SKM-1 (cell line): ENCODE measurements around the gene PTP4A2.

Experiments used
- DNase-seq: peaks from one replicate; lab custom pipeline; 2025; ENCODE audit not compliant: unreplicated experiment; lab: John Stamatoyannopoulos, UW

PTP4A2 gene

DNA sequence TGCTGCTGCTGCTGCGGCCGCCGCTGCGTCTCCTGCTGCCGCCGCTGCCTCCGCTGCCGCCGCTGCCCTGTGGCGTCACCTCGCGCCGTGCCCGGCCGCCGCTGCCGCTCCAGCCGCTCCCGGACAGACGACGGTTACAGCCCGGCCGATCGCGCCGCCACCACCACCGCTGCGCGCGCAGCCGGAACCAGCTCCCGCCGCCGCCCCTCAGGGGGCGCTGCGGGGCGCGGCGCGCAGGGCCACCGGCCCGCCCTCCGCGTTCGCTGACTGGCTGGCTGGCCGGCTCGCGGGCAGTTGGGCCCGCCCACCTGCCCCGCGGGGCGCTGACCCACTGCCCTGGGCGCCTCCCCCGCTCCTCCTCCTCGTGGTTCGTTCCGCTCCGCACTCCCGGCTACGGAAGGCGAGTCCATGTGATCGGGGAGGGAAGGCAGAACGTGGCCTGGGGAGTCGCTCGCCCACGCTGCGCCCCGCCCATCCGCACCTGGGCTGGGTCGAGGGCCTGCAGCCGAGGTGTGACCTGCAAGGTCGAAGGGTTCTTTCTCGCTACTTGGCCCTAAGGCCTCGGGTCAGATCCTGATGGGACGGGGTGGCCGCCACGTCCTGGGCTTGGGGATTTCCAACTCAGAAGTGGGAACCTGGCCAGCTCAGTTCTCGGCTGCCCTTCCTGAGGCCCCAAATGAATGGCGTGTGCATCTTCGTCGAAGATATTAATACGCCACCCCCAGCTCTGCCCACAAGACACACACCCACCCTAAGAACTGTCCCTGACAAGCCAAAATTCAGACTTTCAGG is at the start of gene PTP4A2:
Gene PTP4A2, minus strand, starts transcription at position 185 of the 792 bp plus-strand sequence. CDS start 19,303 bp downstream, outside the sequence.
- DNase-seq = peak; percentile 90

DNA sequence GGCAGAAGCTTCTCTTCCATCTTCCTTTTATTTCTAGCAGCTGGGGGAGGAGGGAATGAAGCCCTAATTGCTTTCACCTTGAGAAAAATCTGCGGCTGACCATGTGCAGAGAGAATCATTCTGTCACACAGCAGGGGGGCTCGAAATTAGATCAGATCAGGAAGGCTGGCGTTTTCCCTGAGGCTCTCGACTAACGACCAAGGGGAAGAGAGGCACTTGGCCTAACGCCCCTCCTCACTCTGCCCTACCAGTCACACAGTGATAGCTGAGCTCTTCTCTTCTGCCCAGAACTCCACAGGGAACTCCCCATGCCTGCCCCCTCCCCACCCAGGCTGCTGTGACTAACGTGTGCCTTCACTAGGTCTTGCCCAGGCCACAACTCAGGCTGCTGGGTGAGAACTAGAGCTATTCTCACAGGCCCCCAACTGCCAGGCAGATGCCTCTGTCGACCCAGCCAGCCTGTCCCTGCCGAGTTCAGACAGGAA is 49.0 kb upstream of the PTP4A2 start:
- no peak for DNase-seq

DNA sequence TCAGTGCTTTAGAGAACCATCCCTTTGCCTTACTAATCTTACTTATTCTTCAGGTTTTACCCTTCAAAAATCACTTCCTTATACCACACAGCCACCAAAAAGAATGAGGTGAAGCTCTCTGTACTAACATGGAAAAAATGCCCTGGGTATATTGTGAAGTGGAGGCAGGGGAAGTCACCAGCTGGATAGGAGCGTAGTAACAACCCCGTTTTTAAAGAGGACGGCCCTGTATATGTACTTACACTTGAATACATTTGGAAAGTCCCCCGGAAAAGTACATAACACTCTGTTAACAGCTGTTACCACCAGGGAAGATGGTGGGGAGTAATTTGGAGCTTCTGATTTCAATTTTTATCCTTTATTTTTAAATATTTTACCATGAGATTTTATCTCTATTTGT is 47.3 kb upstream of the PTP4A2 start:
- no peak for DNase-seq

DNA sequence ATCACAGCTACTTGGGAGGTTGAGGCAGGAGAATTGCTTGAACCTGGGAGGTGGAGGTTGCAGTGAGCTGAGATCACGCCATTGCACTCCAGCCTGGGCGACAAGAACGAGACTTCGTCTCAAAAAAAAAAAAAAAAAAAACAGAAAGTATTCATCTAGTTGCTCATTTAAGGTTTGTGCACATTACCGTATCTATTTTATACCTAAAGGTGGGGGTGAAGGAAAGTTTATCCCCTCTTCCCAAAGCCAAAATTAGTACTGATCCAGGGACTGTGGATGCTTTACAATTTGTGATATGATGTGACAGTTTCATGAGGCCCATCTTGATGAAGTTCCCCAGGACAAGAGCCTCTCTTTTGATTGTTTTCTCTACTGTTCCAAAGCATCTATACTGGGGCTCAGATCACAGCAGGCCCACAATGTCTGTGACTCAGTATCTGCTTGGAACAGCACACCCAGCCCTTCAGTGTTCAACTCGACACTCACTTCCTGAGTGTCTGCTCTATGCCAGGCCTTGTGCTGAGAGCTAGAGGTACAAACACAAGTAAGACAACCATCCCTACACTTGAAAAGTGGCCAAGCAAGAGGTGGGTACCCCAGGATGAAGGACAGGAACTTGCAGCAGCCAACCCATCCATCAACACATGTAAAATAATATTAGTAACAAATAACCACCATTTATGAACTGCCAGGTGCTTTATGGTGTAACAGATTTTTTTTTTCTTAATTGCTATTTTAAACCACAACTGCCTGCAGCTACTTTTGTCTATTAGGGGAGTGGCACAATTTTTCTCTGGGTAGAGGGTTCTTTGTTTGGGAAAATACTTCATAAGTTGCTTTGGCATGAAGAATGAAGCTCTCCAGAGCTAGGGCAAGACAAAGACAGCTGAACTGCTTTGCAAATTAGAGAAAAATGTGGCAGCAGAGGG is 46.5 kb upstream of the PTP4A2 start:
- DNase-seq = no peak

DNA sequence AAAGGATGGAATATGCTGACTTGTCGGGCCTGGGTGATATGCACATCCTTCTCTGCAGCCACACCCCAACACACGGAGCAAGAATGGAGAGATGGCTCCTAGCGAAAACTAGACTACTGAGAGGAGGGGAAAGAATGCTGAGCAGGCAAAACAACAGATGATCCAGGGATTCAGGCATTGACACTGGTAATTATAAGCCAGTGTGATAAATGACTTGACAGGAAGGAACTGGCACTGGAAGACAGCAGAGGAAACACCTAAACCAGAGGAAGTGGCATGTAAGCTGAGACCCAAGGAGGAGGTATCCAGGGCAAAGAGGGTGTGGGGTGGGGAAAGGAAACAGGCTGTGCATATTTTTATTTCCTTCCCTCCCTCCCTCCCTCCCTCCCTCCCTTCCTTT is 43.8 kb upstream of the PTP4A2 start:
- DNase-seq = no peak

DNA sequence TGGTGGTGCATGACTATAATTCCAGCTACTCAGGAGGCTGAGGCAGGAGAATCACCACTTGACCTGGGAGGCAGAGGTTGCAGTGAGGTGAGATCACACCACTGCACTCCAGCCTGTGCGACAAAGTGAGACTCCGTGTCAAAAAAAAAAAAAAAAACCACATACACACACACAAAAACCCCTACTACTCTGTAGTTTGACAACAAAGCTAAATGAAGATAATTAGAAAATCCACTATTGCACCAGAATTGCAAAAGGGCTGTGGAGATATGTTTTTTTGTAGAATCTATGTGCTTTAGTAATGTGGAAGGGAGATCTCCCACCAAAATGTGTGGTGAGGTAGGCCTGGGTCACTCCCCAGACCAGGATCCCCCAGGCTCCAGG is 43.3 kb upstream of the PTP4A2 start:
- DNase-seq = no peak

DNA sequence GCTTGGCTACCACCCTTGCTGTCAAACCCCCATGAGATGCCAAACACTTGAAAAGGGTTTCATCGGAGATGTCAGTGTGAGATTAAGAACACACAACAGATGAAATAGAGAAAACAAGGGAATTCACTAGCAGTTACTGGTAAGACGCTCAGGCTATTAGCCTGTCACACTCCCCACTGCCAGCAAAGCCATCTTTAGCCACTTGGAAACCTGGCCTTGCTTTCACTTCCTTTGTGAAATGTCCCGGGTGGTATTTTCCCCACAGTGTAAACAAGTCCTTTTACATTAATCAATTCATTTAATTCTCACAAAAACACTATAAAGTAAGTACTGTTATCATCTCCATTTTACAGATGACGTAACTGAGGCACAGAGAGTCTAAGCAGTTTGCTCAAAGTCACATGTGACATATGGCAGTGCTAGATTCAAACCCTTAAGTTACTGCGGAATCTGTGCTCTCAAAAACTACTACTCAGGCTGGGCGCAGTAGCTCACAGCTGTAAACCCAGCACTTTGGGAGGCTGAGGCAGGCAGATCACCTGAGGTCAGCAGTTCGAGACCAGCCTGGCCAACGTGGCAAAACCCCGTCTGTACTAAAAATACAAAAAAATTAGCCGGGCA is 42.8 kb upstream of the PTP4A2 start:
- DNase-seq = no peak

DNA sequence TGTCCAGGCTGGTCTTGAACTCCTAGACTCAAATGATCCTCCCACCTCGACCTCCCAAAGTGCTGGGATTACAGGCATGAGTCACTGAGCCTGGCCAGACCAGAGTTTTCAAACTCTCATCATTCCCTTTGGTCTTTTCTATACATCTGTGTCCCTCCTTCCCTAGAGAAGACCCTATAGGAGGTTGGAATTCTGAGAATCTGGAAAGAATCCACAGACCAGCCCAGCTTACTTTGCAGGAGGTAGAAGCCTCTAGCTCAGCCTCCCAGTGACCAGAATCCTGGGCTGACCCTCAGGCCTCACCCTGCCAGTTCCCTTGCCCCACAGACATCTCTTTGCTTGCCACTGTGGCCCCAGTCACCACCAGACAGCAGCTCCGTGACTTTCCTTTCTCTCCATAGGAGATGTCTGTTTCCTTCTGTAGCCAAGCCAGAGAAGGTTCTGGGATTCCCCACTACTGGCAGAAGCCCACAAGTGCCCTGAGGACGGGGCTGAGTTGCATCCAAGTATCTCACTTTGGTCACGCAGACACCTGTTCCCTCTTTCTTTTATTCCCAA is 40.8 kb upstream of the PTP4A2 start:
- no peak for DNase-seq

DNA sequence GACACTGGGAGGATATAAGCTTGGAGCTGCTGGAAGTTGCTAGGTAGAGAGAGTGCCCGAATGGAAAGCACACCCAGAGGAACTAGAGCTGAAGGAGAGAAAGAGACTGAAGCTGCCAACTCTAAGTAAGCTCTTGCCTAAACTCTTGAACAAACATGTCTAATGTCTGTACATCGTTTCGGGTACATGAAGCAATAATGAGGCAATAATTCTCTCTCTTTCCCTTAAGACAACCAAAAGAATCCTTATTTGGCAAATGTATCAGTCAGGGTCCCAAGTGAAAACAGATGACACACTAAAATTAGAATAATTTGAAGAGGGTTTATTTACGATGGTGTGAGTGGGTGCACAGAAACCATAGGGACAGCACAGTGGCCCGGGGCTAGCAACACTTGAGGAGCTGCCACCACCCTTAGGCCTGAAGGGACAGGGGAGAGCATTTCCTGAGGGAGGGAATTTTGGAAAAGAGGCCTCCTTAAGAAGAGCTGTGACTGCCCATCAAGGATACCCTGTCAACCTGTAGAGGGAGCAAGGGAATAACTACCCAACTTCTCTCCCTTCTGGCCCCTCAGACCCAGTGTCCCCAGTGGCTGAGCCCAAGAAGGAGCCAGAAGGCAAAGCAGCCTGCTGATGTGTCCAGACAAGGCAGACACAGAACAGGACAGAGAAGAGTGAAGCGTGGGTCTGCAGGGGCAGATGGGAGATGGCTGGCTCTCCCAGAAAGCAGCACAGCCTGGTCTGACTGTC is 39.4 kb upstream of the PTP4A2 start:
- DNase-seq = no peak

DNA sequence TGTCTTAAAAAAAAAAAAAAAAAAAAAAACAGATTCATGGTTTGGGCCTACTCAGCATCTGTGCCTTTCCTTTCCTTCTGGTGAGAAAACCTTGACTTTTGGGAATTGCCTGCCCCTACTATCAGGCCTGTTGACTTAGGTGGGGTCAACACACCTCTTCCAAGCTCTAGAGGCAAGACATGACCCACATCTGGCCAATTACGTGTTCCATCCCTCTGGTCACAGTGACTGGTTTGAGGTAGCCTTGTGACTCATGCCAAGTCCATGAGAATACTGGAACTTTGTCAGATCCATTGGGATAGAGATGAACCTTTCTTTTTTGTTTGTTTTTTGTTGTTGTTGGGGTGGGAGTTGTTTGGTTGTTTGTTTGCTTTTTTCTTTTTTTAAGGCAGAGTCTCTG is 38.2 kb upstream of the PTP4A2 start:
- no peak for DNase-seq

DNA sequence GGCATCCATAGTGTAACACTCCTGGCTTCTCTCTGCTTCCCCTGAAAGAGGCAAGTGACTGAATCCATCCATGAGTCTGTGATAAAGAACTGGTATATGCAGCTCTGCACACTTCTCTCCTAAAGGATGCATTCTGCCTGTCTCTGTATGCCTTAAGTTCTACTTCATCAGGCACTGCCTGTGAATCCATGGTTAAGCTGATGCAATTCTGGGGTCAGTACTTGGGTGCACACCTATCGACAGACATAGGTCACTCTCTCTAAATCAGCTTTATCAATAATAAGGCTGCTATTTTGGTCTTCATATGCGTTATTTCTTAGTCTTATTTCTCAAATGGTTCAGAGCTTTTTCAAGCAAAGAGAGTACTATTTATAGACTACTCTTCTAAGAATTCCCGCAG is 32.7 kb upstream of the PTP4A2 start:
- DNase-seq = no peak

DNA sequence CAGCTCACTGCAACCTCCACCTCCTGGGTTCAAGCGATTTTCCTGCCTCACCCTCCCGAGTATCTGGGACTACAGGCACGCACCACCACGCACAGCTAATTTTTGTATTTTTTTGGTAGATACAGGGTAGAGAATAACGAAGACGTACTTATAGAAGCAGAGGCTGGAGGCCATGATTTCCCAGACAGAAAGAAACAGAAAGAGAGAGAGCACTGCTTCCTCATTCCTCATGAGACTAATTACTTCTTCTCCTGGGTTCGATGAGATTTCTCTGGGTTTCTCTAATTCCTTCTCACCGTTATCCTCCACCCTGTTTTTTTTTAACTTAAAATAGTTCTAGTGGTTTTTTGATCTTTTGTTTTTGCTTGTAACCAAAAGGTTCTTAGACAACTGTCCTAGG is 23.4 kb upstream of the PTP4A2 start:
- no peak for DNase-seq

DNA sequence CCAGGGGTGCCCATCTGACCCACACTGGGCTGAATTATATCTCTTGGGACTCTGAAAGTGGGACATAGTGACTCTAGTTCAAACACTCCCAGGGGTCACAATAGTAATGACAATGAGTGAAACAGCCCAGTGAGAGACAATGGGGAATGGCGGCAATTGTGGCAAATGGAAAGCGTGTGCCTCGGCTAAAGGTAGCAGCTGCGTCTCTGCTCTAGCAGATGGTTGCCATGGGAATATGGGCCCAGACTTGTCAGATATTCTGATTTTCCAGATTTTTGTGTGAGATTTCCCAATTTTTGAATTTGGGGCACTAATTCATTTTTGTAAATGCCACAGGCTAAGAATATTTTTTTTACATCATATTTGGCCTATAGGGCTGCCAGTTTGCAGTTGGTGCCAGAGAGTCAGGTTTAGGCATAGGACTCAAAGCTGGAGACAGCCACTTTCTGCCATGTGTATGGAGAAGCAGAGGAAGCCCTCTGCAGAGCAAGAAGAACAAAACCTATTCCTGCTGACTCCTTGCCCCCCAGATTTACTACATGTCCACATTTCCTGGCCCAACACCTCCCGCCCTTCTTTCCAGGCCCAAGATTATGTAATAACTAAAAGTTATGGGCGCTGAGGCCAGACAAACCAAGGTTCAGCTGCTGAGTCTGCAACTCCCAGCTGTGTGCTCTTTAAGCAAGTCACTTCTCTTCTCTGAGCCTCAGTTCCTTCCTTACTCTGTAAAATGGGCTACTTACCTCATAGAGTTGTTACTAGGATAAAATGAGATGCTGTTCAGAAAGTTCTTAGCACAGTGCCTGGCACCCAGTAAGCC is 21.6 kb upstream of the PTP4A2 start:
- peak; percentile 35 for DNase-seq

DNA sequence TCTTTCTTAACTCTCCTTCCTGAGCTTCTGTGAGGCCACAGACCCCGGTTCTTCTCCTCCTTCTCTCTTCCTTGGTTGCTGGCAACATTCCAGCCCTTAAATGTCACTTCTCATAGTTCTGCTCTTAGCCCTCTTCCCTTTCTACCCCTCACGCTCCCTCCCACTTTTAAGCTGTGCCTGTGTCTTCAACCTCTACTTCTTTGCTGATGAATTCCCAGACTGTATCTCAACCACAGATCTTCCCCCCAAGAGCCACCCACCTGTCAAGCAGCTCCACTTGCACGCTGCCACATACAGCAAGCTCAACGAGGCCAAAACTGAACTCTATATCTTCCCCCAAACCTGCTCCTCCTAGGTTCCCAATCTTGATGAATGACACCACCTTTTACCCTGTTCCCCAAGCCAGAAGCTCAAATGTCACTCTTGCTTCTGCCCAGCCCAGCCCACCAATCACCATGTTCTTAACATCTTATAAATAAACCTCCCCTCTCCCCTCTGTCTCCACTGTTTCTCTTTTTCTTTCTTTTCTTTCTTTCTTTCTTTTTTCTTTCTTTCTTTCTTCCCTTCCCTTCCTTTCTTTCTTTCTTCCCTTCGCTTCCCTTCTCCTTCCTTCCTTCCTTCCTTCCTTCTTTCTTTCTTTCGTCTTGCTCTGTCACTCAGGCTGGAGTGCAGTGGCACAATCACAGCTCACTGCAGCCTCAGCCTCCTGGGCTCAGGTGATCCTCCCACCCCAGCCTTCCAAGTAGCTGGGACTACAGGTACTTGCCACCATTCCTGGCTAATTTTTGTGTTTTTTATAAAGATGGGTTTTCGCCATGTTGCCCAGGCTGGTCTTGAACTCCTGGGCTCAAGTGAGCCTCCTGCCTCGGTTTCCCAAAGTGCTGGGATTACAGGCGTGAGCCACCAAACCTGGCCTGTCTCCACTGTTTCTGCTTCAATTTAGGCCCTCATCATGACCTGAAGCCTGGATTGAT is 19.8 kb upstream of the PTP4A2 start:
- peak; percentile 90 for DNase-seq

DNA sequence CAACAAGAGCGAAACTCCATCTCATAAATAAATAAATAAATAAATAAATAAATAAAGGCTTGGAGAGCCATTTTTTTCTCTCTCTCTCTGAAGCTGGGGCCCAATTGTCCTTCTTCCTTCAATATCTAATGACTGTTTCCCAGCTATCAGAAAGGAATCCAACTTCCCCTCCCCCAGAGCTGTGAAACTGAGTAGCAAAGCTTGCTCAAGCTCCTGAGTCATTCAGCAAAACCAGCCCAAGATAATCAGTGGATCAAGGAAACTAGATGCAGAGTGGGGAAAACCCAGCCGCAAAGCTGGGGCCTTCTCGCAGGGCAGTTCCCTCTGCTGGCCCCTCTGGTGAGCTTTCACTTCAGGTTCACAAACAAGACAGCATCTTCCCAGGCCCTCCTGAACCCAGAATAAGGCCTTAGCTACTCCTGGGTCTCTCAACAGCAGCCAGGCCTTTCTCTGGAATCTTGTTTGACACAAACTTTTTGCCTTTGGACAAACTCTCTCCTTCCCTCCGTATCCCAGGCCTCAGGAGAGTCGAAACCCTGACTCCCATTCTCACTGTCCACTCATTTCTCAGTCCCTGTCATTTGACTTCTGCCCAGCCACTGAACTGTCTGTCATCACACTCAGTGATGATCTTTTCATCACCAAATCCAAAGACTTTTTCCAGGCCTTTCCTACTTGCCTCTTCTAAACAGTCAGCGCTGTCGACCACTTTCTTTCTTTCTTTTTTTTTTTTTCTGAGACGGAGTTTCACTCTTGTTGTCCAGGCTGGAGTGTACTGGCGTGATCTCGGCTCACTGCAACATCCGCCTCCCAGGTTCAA is 18.0 kb upstream of the PTP4A2 start:
- peak; percentile 94 for DNase-seq

DNA sequence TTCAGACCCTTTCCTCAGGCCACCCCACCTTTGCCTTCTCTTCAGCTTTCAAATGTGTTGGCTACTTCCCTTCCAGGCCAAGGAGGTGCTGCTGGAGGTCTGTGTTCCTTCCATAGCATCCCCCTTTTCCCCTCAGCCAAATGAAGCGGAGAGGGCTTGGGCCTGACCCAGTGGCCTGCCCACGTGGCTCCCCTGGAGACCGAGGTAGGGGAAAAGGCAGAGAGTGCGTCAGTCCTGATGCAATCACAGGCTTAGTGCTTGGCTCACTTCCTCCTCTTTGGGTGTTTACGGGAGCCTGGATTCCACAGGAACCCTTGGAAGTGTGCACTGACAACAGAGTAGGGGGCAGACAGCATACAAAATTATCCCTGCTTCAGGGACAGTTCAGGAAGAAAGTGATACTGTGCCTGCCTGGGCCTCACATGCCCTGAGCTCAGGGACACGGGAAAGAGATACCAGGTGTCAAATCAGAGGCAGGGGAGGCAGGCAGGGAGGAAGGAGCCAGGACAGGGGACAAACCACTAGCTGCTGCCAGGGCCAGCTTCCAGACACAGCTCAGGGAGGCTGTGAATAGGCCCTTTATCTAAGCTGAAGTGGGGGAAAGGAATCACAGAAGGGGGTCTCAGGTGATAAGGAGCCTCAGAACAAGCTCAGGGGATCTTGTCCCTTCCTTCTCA is 16.6 kb upstream of the PTP4A2 start:
- peak; percentile 48 for DNase-seq

DNA sequence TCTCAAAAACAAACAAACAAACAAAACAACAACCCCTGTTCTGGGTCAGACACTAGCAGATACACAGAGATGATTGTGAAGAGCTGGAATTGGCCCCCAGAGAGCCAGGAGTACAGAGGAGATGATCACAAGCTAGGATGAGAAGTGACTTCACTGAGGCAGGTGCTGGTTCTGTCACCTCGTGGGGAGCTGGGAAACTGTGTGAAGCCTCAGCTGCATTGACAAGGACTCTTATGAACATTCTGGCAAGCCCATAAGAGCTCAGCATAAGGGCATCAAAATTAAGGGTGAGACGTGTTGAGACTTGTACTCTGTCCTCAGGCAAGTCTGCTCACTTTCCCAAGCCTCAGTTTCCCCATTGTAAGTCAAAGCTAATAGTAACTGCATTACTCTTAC is 14.7 kb upstream of the PTP4A2 start:
- DNase-seq = no peak
